Karpas-422 (cell line): ENCODE results near the gene CBY2. TPM values are rescaled to one million over a fixed set of nuclear protein-coding genes. Genes with fewer than 3 reads are reported as not detected.

Source experiments
- DNase-seq: peaks from one replicate; pipeline ENCODE4 v3.0.0-alpha.2; 2015
- H2AFZ ChIP-seq: fragments of 200-600 bp; sonication (generic); 2 replicates; pipeline ENCODE4 v1.6.1; 2014; ENCODE audit warnings: antibody characterized with exemption, low read length, mixed read lengths
- H3K27ac ChIP-seq: fragments of 200-600 bp; sonication (generic); 2 replicates; pipeline ENCODE4 v1.5.1; 2014; ENCODE audit warnings: mild to moderate bottlenecking, low read length, moderate library complexity
- H3K27me3 ChIP-seq: fragments of 200-600 bp; sonication (generic); 2 replicates; pipeline ENCODE4 v1.6.1; 2014; ENCODE audit warnings: low read length, mixed read lengths
- H3K36me3 ChIP-seq: fragments of 200-600 bp; sonication (generic); 2 replicates; pipeline ENCODE4 v1.6.1; 2014; ENCODE audit warnings: low read length, mixed read lengths; ENCODE audit not compliant: insufficient read depth
- H3K4me1 ChIP-seq: fragments of 200-600 bp; sonication (generic); 2 replicates; pipeline ENCODE4 v1.6.1; 2014; ENCODE audit warnings: mild to moderate bottlenecking, low read length, mixed read lengths
- H3K4me2 ChIP-seq: fragments of 200-600 bp; sonication (generic); 2 replicates; pipeline ENCODE4 v1.6.1; 2014; ENCODE audit warnings: low read length, low read depth, mild to moderate bottlenecking; ENCODE audit not compliant: poor library complexity, severe bottlenecking
- H3K4me3 ChIP-seq: fragments of 200-600 bp; sonication (generic); 2 replicates; pipeline ENCODE4 v1.5.1; 2014; ENCODE audit warnings: mild to moderate bottlenecking, antibody characterized with exemption, low read length, mixed read lengths
- H3K79me2 ChIP-seq: fragments of 200-600 bp; sonication (generic); 2 replicates; pipeline ENCODE4 v1.6.1; 2014; ENCODE audit warnings: mild to moderate bottlenecking, low read length, mixed read lengths
- H3K9ac ChIP-seq: fragments of 200-600 bp; sonication (generic); 2 replicates; pipeline ENCODE4 v1.6.0; 2014; ENCODE audit warnings: low read length
- H3K9me2 ChIP-seq: fragments of 200-600 bp; sonication (generic), shearing (Covaris generic); replicated peaks from 2 replicates; pipeline ENCODE4 v1.6.0; 2014; ENCODE audit warnings: mild to moderate bottlenecking, low read length, moderate library complexity; ENCODE audit not compliant: insufficient read depth
- H3K9me3 ChIP-seq: fragments of 300-700, 200-600 bp; sonication (generic); 2 replicates; pipeline ENCODE4 v1.6.1; 2014; ENCODE audit warnings: low read length, mixed read lengths
- H4K20me1 ChIP-seq: fragments of 200-600 bp; sonication (generic); 2 replicates; pipeline ENCODE4 v1.6.1; 2014; ENCODE audit warnings: mild to moderate bottlenecking, antibody characterized with exemption, low read length, low read depth; ENCODE audit not compliant: insufficient read depth
- total RNA-seq: library from RNA; depleted of rRNA; stranded (reverse); fragments of >200 nt; shearing (Covaris generic); gene quantifications from 2 replicates; pipeline ENCODE4 v1.2.3, GENCODE V29; 2014; ENCODE audit warnings: low replicate concordance

The CBY2 gene
- total RNA-seq, 1 experiment from 2014 or later: not detected

DNA sequence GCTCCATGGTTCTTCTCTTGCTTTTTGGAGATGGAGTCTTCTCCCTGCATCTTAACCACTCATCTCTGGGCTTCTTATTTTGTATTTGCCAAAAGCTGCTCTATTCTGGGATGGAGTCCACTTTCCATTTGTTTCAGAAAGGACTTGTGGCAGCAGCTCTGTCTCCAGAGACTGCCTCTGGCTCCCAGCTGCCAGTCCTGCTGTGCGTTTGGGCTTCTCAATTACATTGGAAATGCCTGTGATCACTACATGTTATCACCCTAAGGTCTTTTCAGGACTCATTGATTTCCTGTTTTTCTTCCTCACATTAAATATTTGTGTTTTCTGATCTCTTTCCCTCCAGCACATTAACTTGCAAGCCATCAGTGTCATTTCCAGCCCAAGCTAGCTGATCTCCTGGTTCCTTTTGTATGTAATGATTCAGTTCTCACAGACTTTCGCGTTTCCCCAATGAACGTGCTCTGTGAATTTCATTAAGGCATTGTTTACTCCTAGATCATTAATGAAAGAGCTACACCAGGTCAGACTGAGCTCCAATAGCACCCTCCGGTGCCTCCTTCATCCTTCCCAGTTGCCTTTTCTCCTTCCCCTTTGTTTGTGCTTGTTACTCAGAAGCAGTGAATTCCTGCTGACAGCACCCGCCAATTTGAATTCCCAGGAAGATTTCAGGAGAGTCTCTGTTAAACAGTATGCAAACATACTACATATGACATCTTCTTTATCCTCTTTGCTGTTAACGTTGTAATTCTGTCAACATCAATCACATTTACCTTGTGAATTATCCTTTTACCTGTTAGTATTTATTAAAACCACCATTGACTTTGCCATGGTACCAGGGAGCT is 3.0 kb downstream of the CBY2 start:
- no peak overlapping the region for H3K27ac ChIP-seq
- no peaks in the 10 kb centered on the region for H3K36me3 ChIP-seq
- no peak overlapping the region for H2AFZ ChIP-seq
- H3K27me3 ChIP-seq: no peaks in the 10 kb centered on the region
- no peaks in the 10 kb centered on the region for H3K9me2 ChIP-seq
- H3K79me2 ChIP-seq: no peaks in the 10 kb centered on the region
- no peak overlapping the region for H3K9ac ChIP-seq
- no peaks in the 10 kb centered on the region for H4K20me1 ChIP-seq
- H3K4me1 ChIP-seq: no peaks in the 10 kb centered on the region
- no peak overlapping the region for H3K4me3 ChIP-seq
- H3K4me2 ChIP-seq: no peak overlapping the region
- H3K9me3 ChIP-seq: no peaks in the 10 kb centered on the region
- DNase-seq: no peak

- no peaks in the 10 kb centered on the region for H3K9me3 ChIP-seq
- no peak overlapping the region for H2AFZ ChIP-seq
- no peak overlapping the region for H3K27ac ChIP-seq
- H3K4me2 ChIP-seq: no peak overlapping the region
- H3K36me3 ChIP-seq: no peaks in the 10 kb centered on the region
- H3K4me3 ChIP-seq: no peak overlapping the region
- H3K9ac ChIP-seq: no peak overlapping the region
- no peaks in the 10 kb centered on the region for H4K20me1 ChIP-seq
- H3K27me3 ChIP-seq: no peaks in the 10 kb centered on the region
- no peaks in the 10 kb centered on the region for H3K79me2 ChIP-seq
- no peaks in the 10 kb centered on the region for H3K9me2 ChIP-seq
- peak; percentile 42 for DNase-seq
- no peaks in the 10 kb centered on the region for H3K4me1 ChIP-seq
Observed at GRCh38 chr13:45705918-45706317, 3.8 kb downstream of the CBY2 start.

DNA sequence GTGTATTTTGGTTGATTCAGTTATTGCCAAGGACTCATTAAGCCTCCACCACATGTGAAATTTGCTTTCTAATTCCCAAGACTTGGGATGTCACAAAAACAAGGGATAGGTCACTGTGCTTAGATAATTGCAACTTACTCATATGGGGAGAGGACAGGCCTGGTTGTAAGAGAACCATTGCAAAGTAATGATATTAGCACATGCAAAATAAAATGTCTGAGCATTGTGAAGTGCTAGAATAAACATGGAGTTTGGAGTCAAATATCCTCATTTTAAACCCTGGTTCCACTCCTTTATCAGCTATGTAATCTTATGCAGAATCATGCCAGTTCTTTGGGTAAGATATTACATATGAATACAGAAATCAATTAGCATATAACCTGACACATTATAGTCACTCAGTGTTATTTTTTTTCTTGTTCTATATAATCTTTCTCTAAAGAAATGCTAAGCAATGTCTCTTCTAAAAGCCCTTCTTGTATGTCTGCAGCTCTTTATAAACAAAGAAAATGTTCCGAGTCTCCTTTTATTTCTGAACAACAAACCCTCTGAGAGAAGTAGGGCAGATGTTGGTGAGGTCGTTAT is 5.5 kb downstream of the CBY2 start:
- Histone ChIP-seq H3K9me3 (no peaks in the 10 kb centered on the region), H3K4me3 (no peak overlapping the region), H3K36me3 (no peaks in the 10 kb centered on the region), H3K9me2 (no peaks in the 10 kb centered on the region), H3K9ac (no peak overlapping the region), H3K79me2 (no peaks in the 10 kb centered on the region), H3K4me2 (no peak overlapping the region), H4K20me1 (no peaks in the 10 kb centered on the region), H3K27ac (no peak overlapping the region), H3K4me1 (no peaks in the 10 kb centered on the region), H2AFZ (no peak overlapping the region), H3K27me3 (no peaks in the 10 kb centered on the region)
- DNase-seq: no peak

DNA sequence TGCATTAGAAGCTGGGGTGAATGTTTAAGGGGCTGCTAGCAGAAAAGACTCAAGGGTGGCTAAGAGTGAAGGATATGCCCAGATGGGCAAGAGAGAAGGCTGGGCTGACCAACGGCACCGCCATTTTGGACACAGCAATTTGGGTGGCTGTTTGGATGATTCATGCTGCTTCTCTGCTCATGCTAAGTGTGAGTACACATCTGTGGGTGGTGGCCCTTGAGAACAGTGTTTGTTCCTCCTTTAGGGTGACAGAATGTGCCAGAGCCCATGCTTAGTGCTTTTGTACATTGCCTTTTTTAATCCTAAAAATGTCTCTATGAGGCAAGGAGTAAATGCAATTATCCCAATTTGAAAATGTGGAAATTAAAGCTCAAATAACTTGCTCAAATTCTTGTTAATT is 9.8 kb downstream of the CBY2 start:
- Histone ChIP-seq H3K36me3 (no peaks in the 10 kb centered on the region), H3K4me2 (no peak overlapping the region), H3K9ac (no peak overlapping the region), H2AFZ (no peak overlapping the region), H3K79me2 (no peaks in the 10 kb centered on the region), H3K27ac (no peak overlapping the region), H3K9me2 (no peaks in the 10 kb centered on the region), H3K4me3 (no peak overlapping the region), H3K4me1 (no peaks in the 10 kb centered on the region), H3K27me3 (no peaks in the 10 kb centered on the region), H4K20me1 (no peaks in the 10 kb centered on the region), H3K9me3 (no peaks in the 10 kb centered on the region)
- DNase-seq: no peak

GRCh38 chr13:45713106-45713690 is 11.1 kb downstream of the CBY2 start:
- Histone ChIP-seq H3K4me2 (no peak overlapping the region), H3K27ac (no peak overlapping the region), H4K20me1 (no peaks in the 10 kb centered on the region), H3K36me3 (no peaks in the 10 kb centered on the region), H3K4me3 (no peak overlapping the region), H3K79me2 (no peaks in the 10 kb centered on the region), H3K4me1 (no peaks in the 10 kb centered on the region), H2AFZ (no peak overlapping the region), H3K9me2 (no peaks in the 10 kb centered on the region), H3K27me3 (no peaks in the 10 kb centered on the region), H3K9me3 (no peaks in the 10 kb centered on the region), H3K9ac (no peak overlapping the region)
- DNase-seq: no peak

- H3K27ac ChIP-seq: no peak overlapping the region
- H3K4me1 ChIP-seq: no peaks in the 10 kb centered on the region
- no peak overlapping the region for H3K9ac ChIP-seq
- no peaks in the 10 kb centered on the region for H3K9me2 ChIP-seq
- no peak for DNase-seq
- no peaks in the 10 kb centered on the region for H3K27me3 ChIP-seq
- no peak overlapping the region for H2AFZ ChIP-seq
- no peaks in the 10 kb centered on the region for H3K36me3 ChIP-seq
- H3K4me2 ChIP-seq: no peak overlapping the region
- H3K4me3 ChIP-seq: no peak overlapping the region
- H4K20me1 ChIP-seq: no peaks in the 10 kb centered on the region
- H3K9me3 ChIP-seq: no peaks in the 10 kb centered on the region
- no peaks in the 10 kb centered on the region for H3K79me2 ChIP-seq
Observed at GRCh38 chr13:45713721-45714120, 11.6 kb downstream of the CBY2 start.

- Histone ChIP-seq H3K27ac (no peak overlapping the region), H3K4me1 (no peaks in the 10 kb centered on the region)
Observed at GRCh38 chr13:45714170-45714569, 12.1 kb downstream of the CBY2 start.

DNA sequence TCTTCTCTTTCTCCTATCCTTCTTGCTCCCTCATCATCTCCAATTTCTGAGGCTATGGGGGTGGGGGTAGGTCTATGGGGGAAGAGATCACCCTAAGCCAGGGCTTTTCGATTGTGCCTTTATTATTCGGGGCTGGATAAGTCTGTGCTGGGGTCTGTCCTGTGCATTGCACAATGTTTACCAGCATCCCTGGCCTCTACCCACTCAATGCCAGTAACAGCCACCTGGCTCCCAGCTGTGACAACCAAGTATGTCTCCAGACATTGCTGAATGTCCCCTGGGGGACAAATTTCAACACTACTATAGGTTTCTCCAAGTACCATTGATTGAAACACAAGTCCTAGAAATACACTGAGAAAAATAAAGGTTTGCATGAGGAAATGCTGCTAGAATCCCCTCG is 13.2 kb downstream of the CBY2 start:
- no peaks in the 10 kb centered on the region for H3K27me3 ChIP-seq
- no peaks in the 10 kb centered on the region for H3K79me2 ChIP-seq
- no peak overlapping the region for H3K27ac ChIP-seq
- no peaks in the 10 kb centered on the region for H3K36me3 ChIP-seq
- no peak overlapping the region for H3K9ac ChIP-seq
- H3K4me2 ChIP-seq: no peak overlapping the region
- no peak overlapping the region for H2AFZ ChIP-seq
- H3K4me3 ChIP-seq: no peak overlapping the region
- H3K4me1 ChIP-seq: no peaks in the 10 kb centered on the region
- no peaks in the 10 kb centered on the region for H3K9me2 ChIP-seq
- DNase-seq: no peak
- no peaks in the 10 kb centered on the region for H4K20me1 ChIP-seq
- no peaks in the 10 kb centered on the region for H3K9me3 ChIP-seq

More at GRCh38 chr13:45714170-45714569, 12.1 kb downstream of the CBY2 start:
- H3K9me3 ChIP-seq: no peaks in the 10 kb centered on the region
- no peaks in the 10 kb centered on the region for H3K36me3 ChIP-seq
- no peak for DNase-seq
- H3K9me2 ChIP-seq: no peaks in the 10 kb centered on the region
- H3K27me3 ChIP-seq: no peaks in the 10 kb centered on the region
- H3K4me2 ChIP-seq: no peak overlapping the region
- no peak overlapping the region for H2AFZ ChIP-seq
- H3K4me3 ChIP-seq: no peak overlapping the region
- no peaks in the 10 kb centered on the region for H3K79me2 ChIP-seq
- H4K20me1 ChIP-seq: no peaks in the 10 kb centered on the region
- H3K9ac ChIP-seq: no peak overlapping the region
